IMR-90 (cell line): Measurements from ENCODE around the gene PCARE. TPM values are rescaled to one million over a fixed set of nuclear protein-coding genes. Genes with fewer than 3 reads are reported as not detected.
"Not testable (repeated sequence)": the region's sequence is repeated elsewhere in the genome, so short reads cannot be mapped to it uniquely, and the experiment has no call there.

Source experiments
- ATAC-seq: fragments of 200-7000 bp; cut with Tn5 transposase; 2 replicates; pipeline ENCODE4 v1.9.1; 2020; ENCODE audit warnings: low read depth, mild to moderate bottlenecking, moderate library complexity
- BruUV-seq: library from RNA; stranded (reverse); fragments of 400-500 nt; replicated peaks from 2 replicates; lab custom pipeline; 2021; lab: Mats Ljungman, UMichigan
- CTCF ChIA-PET: fragments of 300-600 bp; formaldehyde crosslinking; extraction: SDS; loops from one replicate; lab custom pipeline; 2021; ENCODE audit warnings: antibody characterized with exemption; lab: Yijun Ruan, JAX
- POLR2A ChIA-PET: fragments of 300-600 bp; sonication (Branson Sonifier 250); formaldehyde crosslinking; loops from one replicate; lab custom pipeline; 2022; ENCODE audit warnings: antibody characterized with exemption; ENCODE audit not compliant: unreplicated experiment; lab: Charles Lee
- DNase-seq: peaks from one replicate; pipeline ENCODE4 v3.0.0; 2013
- H2AFZ ChIP-seq: replicated peaks from 2 replicates; pipeline ENCODE3; 2013; ENCODE audit warnings: low read length, mild to moderate bottlenecking; ENCODE audit not compliant: poor library complexity
- H2AK5ac ChIP-seq: 2 replicates; pipeline ENCODE4 v1.6.1; 2013; ENCODE audit warnings: low read depth, low read length, inconsistent platforms
- H2AK9ac ChIP-seq: replicated peaks from 2 replicates; pipeline ENCODE3; 2013; ENCODE audit warnings: mild to moderate bottlenecking, low read depth, low read length, moderate library complexity; ENCODE audit not compliant: poor library complexity
- H2BK120ac ChIP-seq: 2 replicates; pipeline ENCODE4 v1.6.1; 2013; ENCODE audit warnings: low read depth, low read length, inconsistent platforms
- H2BK15ac ChIP-seq: 3 replicates; pipeline ENCODE4 v1.6.1; 2013; ENCODE audit warnings: low read depth, low read length, inconsistent platforms
- H2BK20ac ChIP-seq: 2 replicates; pipeline ENCODE4 v1.6.1; 2013; ENCODE audit warnings: low read depth, mild to moderate bottlenecking, inconsistent platforms, low read length, moderate library complexity
- H2BK5ac ChIP-seq: 2 replicates; pipeline ENCODE4 v1.6.1; 2013; ENCODE audit warnings: mild to moderate bottlenecking, low read depth, low read length, inconsistent platforms; ENCODE audit not compliant: poor library complexity, severe bottlenecking
- H3K14ac ChIP-seq: replicated peaks from 2 replicates; pipeline ENCODE4 v1.6.1; 2013; ENCODE audit warnings: low read depth, low read length, inconsistent platforms
- H3K18ac ChIP-seq: 2 replicates; pipeline ENCODE4 v1.6.1; 2013; ENCODE audit warnings: low read depth, low read length, control low read depth
- H3K23ac ChIP-seq: 2 replicates; pipeline ENCODE4 v1.6.1; 2013; ENCODE audit warnings: low read depth, low read length, inconsistent platforms
- H3K27ac ChIP-seq: 2 replicates; pipeline ENCODE4 v1.5.1; 2013; ENCODE audit warnings: mild to moderate bottlenecking, control low read depth, low read length; ENCODE audit not compliant: insufficient read depth
- H3K27me3 ChIP-seq: 2 replicates; pipeline ENCODE4 v1.6.1; 2013; ENCODE audit warnings: low read length; ENCODE audit not compliant: control insufficient read depth, insufficient read depth
- H3K36me3 ChIP-seq: 2 replicates; pipeline ENCODE4 v1.6.1; 2013; ENCODE audit warnings: low read length, mixed read lengths; ENCODE audit not compliant: control insufficient read depth, insufficient read depth
- H3K4ac ChIP-seq: 2 replicates; pipeline ENCODE4 v1.6.1; 2013; ENCODE audit warnings: low read depth, low read length, inconsistent platforms
- H3K4me1 ChIP-seq: 2 replicates; pipeline ENCODE4 v1.6.1; 2013; ENCODE audit warnings: low read length, mixed read lengths; ENCODE audit not compliant: control insufficient read depth, insufficient read depth
- H3K4me2 ChIP-seq: 2 replicates; pipeline ENCODE4 v1.6.1; 2013; ENCODE audit warnings: low read depth, mild to moderate bottlenecking, control low read depth, low read length, moderate library complexity
- H3K4me3 ChIP-seq: 2 replicates; pipeline ENCODE4 v1.5.1; 2013; ENCODE audit warnings: low read depth, mild to moderate bottlenecking, control low read depth, low read length, moderate library complexity; ENCODE audit not compliant: insufficient read depth
- H3K56ac ChIP-seq: 2 replicates; pipeline ENCODE4 v1.6.1; 2013; ENCODE audit warnings: low read length, inconsistent platforms; ENCODE audit not compliant: insufficient read depth; ENCODE audit errors: extremely low read depth
- H3K79me1 ChIP-seq, 2 experiments: 2 replicates each; pipeline ENCODE4 v1.6.1; 2013; ENCODE audit warnings: low read length in 2 of 2, inconsistent platforms in 1 of 2, low read depth in 1 of 2
- H3K9ac ChIP-seq: 2 replicates; pipeline ENCODE4 v1.6.1; 2013; ENCODE audit warnings: low read depth, low read length, control low read depth
- H3K9me1 ChIP-seq: 2 replicates; pipeline ENCODE4 v1.6.1; 2013; ENCODE audit warnings: low read length, inconsistent platforms; ENCODE audit not compliant: insufficient read depth
- H3K9me3 ChIP-seq: 2 replicates; pipeline ENCODE4 v1.6.1; 2013; ENCODE audit warnings: low read length; ENCODE audit not compliant: control insufficient read depth, insufficient read depth
- H4K20me1 ChIP-seq: 2 replicates; pipeline ENCODE4 v1.6.1; 2013; ENCODE audit warnings: low read length, inconsistent platforms; ENCODE audit not compliant: insufficient read depth
- H4K5ac ChIP-seq: 2 replicates; pipeline ENCODE4 v1.6.1; 2013; ENCODE audit warnings: mild to moderate bottlenecking, low read depth, low read length, control low read depth
- H4K8ac ChIP-seq, 2 experiments: 2 replicates each; pipeline ENCODE4 v1.6.1; 2013; ENCODE audit warnings: low read depth in 2 of 2, low read length in 2 of 2, control low read depth in 1 of 2, inconsistent platforms in 1 of 2
- H4K91ac ChIP-seq: 2 replicates; pipeline ENCODE4 v1.6.1; 2013; ENCODE audit warnings: low read depth, low read length, inconsistent platforms; ENCODE audit not compliant: insufficient read depth
- WGBS, 2 experiments: methylation state at CpG; one replicate each; pipeline versions ENCODE4 v1.1.5 to v1.1.7; 2013; ENCODE audit warnings: missing lambda C conversion rate in 2 of 2; ENCODE audit not compliant: insufficient read length in 1 of 2; ENCODE audit errors: extremely low coverage in 2 of 2; 5-methylcytosine and 5-hydroxymethylcytosine counted together
- dilution Hi-C: fragments of 300-500 bp; cut with HindIII; formaldehyde crosslinking; loops from one replicate; pipeline ENCODE4 v1.14.3; 2018; ENCODE audit warnings: low sequenced_read_pairs; ENCODE audit not compliant: unreplicated experiment
- in situ Hi-C: fragments of 300-500 bp; cut with MboI; formaldehyde crosslinking; loops from 3 replicates; pipeline ENCODE4 v1.14.3; 2019; ENCODE audit warnings: low sequenced_read_pairs, inconsistent platforms, mixed read lengths
- intact Hi-C: fragments of 100-400 bp; cut with micrococcal nuclease; formaldehyde crosslinking; loops from 2 replicates; pipeline ENCODE4 v1.10.0; 2022
- polyA plus RNA-seq, 3 experiments: library from polyadenylated mRNA; depleted of rRNA; stranded (reverse); fragments of >200 nt; gene quantifications; 2 replicates each; pipeline ENCODE4 v1.2.3, GENCODE V29; 2012; ENCODE audit warnings: low replicate concordance in 1 of 3
- total RNA-seq: library from RNA; depleted of rRNA; stranded (reverse); fragments of >200 nt; gene quantifications from 2 replicates; pipeline ENCODE4 v1.2.3, GENCODE V29; 2012

Gene PCARE
- total and polyA plus RNA-seq, 2 of the 4 experiments (the other 2 are of a cell fraction): not detected

DNA sequence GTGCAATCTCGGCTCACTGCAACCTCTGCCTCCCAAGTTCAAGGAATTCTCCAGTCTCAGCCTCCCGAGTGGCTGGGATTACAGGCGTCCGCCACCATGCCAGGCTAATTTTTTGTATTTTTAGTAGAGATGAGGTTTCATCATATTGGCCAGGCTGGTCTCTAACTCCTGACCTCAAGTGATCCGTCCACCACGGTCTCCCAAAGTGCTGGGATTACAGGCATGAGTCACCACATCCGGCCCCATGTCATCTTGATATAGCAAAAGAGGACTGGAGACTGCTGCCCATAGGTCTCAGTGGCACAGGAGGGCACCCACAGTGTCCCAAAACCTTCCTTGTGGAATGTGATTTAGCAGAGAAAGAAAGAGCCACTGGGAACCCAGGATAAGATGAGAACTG lies 16.0 kb upstream of the PCARE start:
- POLR2A ChIA-PET: interaction anchor here (0.6 kb wide), 1 partner anchor 1086 kb away, joined by 5 read pairs; no protein-coding TSS in a partner anchor
- H3K27me3 ChIP-seq, H3K4me3 ChIP-seq, H2BK5ac ChIP-seq, H3K36me3 ChIP-seq, H3K79me1 ChIP-seq, H2AFZ ChIP-seq, H3K9me1 ChIP-seq, H4K20me1 ChIP-seq, H3K9ac ChIP-seq, H3K18ac ChIP-seq, H3K4me1 ChIP-seq, intact Hi-C loops, H2AK9ac ChIP-seq, H3K27ac ChIP-seq, H3K14ac ChIP-seq, H4K8ac ChIP-seq, H4K91ac ChIP-seq, H3K4ac ChIP-seq, H2BK20ac ChIP-seq, H3K23ac ChIP-seq, H3K56ac ChIP-seq, DNase-seq, ATAC-seq, H3K4me2 ChIP-seq, H2BK120ac ChIP-seq, H4K5ac ChIP-seq, H2BK15ac ChIP-seq, dilution Hi-C loops, CTCF ChIA-PET, H2AK5ac ChIP-seq, H3K9me3 ChIP-seq, BruUV-seq, in situ Hi-C loops: not testable (repeated sequence)
- no CpG with 5 or more reads among the region's 7 CpGs for WGBS, 2 experiments
